DMS53 treated with DMSO at 0.1 percent for 48 hours (cell line): ENCODE measurements around the gene SLC13A4.
"Not testable (repeated sequence)": the region's sequence is repeated elsewhere in the genome, so short reads cannot be mapped to it uniquely, and the experiment has no call there.

Experiments used
- DNase-seq: peaks from one replicate; lab custom pipeline; 2025; ENCODE audit not compliant: unreplicated experiment; lab: John Stamatoyannopoulos, UW

The SLC13A4 gene

GRCh38 chr7:135666156-135666555 is 61.8 kb downstream of the SLC13A4 start:
- DNase-seq, result no peak

DNA sequence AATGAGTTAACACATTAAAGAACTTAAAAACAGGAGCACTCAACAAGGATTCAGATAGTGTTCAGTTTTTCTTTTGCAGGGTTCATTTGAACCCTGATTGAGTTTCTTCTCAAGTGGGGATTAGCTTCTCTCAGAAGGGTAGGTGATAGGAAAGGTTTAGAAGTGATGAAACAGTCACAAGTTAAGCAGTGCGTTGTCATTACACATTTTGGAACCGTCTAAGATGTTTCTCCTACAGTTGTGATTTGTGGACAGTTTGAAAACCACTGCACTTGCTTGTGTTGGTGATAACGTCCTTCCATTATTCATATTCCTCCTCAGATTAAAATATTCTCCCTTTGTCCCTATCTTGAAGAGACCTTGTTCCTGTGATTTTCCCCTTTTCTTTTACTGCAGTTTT is 62.9 kb downstream of the SLC13A4 start:
- no peak for DNase-seq

DNA sequence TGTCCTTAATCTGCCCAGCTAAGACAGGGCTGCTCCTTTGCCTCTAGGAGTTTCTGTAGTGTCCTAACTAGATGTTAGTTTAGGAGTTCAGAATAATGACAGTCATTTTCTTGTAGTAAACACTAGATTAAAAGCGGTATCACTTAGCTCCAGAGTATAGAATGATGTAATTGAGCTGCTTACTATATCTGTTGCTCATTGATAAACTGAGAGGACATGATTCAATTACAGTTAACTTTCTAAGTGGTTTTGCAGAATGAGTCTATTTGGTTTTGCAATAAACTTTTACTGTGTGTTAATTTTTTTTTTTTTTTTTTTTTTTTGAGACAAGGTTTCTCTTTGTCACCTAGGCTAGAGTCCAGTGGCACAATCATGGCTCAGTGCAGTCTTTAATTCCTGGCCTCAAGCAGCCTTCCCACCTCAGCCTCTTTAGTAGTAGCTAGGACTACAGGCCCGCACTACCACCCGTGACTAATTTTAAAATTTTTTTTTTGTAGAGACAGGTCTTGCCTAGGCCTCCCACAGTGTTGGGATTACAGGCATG is 63.9 kb downstream of the SLC13A4 start:
- DNase-seq, result no peak

DNA sequence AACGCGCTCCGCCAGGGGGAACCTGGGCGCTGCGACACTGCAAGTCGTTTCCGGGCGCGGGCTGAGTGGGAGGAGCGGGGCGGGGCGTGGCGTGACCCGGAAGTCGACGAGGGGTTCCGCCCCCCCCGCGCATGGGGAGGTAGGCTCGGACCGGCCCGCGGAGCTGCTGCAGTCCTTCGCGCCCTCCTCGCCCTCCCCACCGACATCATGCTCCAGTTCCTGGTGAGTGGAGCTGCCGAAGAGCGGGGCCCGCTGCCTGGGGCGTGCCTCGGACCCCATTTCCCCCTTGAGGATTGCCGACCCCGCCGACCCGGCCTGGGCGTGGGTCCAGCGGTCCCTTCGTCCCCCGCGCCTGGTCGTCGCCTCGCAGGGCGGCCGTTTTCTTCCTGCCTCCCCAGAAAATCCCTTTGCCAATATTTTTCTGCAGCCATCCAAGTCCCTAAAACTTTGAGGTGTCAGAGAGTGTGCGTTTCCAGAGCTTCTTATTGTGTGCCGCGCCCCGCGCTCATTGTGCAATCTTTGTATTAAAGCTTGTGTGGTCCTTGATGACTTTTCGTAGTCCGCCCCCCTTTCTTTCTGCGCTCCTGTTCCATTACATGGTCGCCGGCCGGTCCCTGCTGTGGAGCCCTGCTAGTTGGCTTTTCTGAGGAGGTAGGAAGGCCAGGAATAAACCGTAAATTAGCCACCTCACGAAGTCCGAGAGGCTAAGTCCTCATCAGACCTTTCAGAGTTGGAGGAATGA is 65.4 kb downstream of the SLC13A4 start, which contains the start of gene STMP1:
TSS of gene STMP1 (plus strand) at position 142 of the 742 bp plus-strand sequence.
- peak; percentile 88 for DNase-seq

GRCh38 chr7:135662123-135662372 is 65.9 kb downstream of the SLC13A4 start:
- DNase-seq, result no peak

GRCh38 chr7:135661311-135662122 is 66.5 kb downstream of the SLC13A4 start:
- peak; percentile 67 for DNase-seq

DNA sequence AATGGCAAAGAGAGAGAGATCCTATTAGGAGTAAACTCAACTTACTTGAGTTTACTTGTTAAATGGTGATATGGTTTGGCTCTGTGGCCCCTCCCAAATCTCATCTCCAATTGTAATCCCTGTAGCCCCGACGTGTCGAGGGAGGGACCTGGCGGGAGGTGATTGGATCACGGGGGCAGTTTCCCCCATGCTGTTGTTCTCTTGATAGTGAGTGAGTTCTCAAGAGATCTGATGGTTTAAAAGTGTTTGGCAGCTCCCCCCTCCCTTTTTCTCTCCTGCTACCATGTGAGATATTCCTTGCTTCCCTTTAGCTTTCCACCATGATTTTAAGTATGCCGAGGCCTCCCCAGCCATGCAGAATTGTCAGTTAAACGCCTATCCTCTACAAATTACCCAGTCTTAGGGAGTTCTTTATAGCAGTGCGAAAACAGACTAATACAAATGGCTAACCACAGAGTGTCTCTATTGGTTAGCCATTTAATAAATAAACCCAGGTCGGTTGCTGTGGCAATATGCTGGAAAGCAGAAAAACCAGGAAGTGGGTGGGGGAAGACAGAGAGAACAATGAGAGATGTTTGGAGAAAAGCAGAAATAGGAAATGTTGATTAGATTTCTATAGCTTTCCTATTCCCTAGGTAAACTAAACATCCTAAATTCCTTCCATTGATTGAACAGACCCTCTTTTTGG is 68.7 kb downstream of the SLC13A4 start:
- no peak for DNase-seq

- no peak for DNase-seq
Observed at GRCh38 chr7:135658564-135658963, 69.4 kb downstream of the SLC13A4 start.

GRCh38 chr7:135653340-135654080 is 74.5 kb downstream of the SLC13A4 start:
- DNase-seq, result peak; percentile 92

DNA sequence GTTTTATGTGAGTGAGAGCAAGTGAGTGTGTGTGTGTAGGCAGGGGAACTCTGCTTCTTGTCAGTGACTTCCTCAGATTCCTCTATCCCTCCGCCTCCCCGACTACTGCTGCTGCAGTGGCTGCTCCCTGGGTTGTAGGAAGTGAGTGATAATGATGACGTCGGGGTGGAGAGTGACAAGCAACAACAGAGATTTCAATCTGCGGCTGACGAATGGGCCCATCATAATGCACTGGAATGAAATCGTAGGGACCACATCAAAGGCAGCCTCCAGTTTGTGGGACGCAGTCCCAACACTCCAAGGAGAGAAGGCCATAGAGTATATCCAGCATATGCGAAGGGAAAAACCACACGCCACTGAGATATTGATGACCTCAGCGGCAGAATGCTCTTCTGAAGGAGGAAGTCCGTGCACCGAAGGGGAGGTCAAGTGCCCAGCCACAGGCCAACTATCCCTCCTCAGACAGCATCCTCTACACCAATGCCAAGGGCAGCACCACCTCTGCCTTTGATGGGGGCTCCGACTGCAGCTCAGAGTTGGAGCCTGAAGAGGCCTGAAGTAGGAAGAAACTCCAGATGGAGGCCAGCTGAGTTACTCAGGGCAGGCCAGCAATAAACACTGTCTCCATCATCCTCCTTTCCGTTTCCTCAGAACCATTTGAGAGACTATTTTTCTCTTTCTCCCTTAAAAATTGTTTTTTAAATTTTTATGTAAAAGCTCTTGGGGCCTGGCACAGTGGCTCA is 77.0 kb downstream of the SLC13A4 start:
- no peak for DNase-seq

DNA sequence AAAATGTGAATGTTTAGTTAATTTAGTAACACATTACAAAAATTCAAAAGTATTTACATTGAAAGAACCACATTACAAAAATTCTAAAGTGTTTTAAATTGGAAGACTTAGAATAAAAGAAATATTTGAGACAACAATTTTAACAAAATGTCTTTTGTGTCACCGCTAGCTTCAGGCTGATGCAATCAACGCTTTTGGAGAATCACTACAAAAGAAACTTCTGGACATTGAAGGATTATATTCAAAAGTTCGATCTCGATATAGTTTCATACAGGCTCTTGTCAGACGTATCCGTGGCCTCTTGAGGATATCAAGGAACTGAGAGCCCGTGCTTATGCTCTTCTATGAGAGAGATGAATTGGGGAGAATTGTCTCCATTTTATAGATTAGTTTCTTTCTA is 79.8 kb downstream of the SLC13A4 start:
- no peak for DNase-seq

DNA sequence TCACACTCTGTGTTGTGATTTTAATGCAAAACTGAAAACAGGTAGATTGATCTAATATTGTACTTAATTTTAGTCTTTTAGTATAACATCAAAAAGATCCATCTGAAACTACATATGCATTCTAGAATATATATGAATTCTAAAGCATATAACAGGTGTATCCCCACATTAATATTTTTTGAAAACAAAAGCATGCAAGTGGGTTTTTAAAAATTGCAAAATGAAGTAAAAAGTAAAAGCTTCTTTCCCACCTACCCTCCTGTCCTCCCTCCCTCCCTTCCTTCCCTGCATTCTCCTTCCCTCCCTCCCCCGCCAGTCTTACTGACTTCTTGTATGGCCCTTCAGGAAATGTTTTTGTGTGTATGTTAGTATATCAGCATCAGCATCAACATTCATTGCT is 80.2 kb downstream of the SLC13A4 start:
- no peak for DNase-seq

- DNase-seq, result peak; percentile 43
Observed at GRCh38 chr7:135645296-135645904, 82.6 kb downstream of the SLC13A4 start.

- DNase-seq, result no peak
Observed at GRCh38 chr7:135644729-135645128, 83.3 kb downstream of the SLC13A4 start.

GRCh38 chr7:135644154-135644553 is 83.8 kb downstream of the SLC13A4 start:
- DNase-seq, result no peak

GRCh38 chr7:135639690-135640089 is 88.3 kb downstream of the SLC13A4 start:
- not testable (repeated sequence) for DNase-seq

- no peak for DNase-seq
Observed at GRCh38 chr7:135634191-135634878, 93.7 kb downstream of the SLC13A4 start.
